Measurements from ENCODE around the gene OSM.

The OSM gene

DNA sequence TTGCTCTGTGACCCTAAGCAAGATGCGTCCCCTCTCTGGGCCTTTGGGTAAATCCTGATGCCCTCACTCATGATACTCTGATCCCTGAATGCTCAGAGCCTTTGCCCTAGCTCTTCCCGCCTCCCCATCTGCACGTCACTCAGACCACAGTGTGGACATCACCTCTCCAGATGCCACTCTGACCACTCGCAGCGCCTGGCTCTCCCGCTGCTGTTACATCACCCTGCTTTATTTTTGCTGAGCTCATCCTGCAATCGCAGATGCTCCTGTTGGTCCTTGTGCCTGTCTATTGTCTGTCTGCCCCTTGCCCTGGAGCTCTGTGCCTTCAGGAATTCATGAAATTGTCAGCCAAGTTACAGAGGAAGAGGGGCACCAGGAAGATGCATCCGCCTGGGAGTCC is 5.5 kb downstream of the OSM start:
- DNase-seq: no peak

GRCh38 chr22:30260682-30261081 is 6.0 kb downstream of the OSM start:
- no peak for DNase-seq

- no peak for DNase-seq
Observed at GRCh38 chr22:30260276-30260675, 6.4 kb downstream of the OSM start.

DNA sequence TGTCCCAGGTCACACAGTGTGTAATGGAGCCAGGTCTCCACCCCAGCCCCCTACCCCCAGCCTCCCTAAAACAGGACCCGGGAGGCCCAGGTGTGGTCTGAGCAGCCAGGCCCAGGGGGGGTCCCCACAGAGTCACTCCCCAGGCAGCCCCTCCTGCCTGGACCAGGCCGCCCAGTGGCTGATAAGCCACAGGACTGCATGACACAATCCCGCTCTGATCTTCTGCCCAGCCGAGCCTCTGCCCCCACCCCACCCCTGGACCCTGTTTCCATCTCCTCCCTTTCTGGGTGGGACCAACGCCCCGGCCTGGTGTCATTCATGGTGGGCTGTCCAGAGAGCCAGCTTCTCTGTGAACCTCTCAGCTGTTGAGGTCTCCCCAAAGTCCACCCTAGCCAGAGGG is 12.3 kb downstream of the OSM start:
- DNase-seq: no peak

DNA sequence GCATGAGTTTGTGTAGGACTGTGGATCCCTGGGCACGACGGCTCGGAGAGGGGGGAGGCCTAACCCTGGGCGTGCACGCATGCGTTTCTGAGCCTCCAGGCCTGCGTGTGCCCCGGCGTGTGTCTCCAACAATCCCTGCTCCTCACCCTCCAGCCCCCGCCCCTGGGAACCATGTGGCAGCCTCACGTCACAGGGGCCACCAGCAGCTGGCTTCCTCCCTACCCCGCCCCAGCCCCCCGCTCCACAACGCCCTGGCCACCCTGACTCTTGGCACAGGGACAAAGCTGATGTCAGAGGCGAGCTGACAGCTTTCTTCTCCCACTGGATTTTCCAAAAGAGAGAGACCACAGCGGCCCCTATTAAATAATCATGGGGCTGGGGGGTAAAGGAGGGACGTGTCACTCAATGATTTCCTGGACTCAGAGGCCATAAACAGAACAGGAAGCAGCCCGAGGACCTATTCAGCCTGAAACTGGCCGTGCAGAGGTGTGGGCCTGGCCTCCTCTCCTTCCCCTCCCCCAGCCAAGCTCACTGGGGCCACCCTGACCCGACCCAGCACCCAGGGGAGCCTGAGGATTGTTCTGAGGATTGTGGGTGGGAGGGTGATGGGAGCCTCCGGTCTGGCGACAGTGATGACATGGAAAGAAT is 13.3 kb downstream of the OSM start:
- no peak for DNase-seq

DNA sequence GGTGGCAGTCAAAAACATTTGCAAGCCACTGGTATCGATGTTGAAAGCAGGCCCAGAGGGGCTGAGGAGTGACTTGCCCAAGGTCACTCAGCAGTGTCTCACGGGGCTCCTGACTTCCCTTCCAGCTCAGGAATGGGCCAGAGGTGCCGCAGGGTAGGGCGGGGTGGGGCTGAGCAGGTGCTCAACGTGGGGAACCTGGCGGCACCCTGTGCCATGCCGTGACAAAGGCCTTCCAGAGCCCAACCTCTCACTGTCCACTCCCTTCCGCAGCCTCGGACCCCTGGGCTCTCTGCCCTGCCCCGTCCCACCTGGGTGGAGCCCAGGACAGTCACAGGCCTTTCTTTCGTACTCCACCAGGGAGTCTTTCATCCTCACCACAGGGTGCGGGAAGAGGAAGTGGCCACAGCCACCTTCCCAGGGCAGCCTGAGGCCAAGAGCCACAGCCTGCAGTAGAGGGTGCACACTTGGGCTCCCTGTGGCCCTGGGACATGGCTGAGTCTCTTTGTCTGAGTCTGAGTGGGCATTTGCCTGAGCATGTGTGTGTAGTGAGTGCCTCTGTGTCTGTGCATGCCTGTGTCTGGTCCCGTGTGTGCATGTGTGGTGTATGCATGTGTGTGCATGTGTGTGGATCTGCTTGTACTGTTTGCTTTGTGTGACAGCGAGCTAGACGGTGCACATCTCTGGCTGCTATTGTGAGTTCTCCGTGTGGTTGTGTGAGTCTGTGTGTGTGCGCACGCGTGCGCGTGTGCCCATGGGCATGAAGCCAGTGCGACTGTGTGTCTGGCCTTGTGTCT is 14.0 kb downstream of the OSM start:
- DNase-seq: no peak

- no peak for DNase-seq
Observed at GRCh38 chr22:30251711-30252110, 14.9 kb downstream of the OSM start.

GRCh38 chr22:30250661-30251267 is 15.9 kb downstream of the OSM start:
- peak; percentile 24 for DNase-seq

DNA sequence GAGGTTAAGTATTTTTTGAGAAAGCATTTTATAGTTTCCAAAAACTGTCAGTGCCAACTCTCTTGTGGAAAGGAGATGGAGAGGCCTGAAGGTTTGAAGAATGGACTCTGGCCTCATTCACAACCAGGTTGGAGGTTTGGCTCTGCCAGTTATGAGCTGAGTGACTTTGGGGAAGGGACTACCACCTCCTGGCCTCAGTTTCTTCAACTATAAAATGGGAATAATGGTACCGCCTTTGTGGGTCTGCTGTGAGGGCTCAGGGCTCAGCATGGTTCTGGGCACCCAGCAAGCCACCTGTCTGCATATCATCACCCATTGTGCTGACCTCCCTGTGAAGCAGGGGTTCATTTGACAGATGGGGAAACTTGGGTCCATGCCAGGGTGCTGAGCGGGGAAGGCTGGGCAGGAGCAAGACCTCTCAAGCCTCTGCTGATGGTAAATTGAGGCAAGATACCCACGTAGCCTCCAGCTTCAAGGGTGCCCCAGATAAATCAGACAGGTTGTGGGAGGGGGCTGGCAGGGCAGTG is 16.5 kb downstream of the OSM start:
- no peak for DNase-seq

GRCh38 chr22:30249049-30250038 is 17.3 kb downstream of the OSM start:
- no peak for DNase-seq

DNA sequence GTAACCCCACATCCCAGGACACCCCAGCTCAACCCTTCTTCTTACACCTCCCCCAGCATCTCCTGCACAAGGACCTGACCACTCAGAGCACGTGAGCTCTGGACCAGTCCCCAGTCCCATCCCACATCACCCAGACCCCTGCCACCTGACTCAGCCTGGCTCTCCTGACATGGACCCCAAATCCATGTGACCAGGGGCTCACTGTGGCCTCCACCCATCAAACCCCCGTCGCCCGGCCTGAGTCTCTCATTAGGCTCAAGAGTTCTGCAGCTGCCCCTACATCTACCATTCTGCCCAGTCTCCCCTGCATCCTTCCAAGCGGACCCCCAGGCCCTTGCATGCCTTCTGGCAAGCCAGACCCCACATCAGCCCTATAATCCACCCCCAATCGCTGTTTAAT is 18.2 kb downstream of the OSM start:
- no peak for DNase-seq

DNA sequence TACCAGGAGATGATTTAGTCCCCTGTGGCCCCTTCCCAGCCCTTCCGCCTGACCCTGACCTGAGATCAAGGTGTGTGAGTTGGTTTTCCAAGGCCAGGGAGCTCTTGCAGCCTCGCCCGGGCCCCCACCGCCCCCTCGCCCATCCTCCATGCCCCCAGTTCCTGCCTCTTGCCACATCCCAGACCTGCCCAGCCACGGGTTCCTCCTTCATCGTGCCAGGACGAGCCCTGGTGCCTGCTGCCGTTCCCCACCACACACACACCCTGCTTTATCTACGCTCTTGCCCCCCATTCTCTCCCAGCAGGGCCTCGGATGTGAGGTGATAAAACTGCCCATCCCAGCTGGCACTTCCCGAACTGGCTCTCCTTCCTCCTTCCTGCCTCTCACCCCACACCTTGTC is 18.7 kb downstream of the OSM start:
- no peak for DNase-seq

GRCh38 chr22:30247561-30247960 is 19.1 kb downstream of the OSM start:
- DNase-seq: no peak

GRCh38 chr22:30246814-30247376 is 19.8 kb downstream of the OSM start:
- no peak for DNase-seq

GRCh38 chr22:30245985-30246813 is 20.5 kb downstream of the OSM start, which contains the start of gene LIF:
LIF (minus strand) TSS chr22:30246759; CDS start chr22:30246695, 64 bp downstream.
- DNase-seq: peak; percentile 61

- no peak for DNase-seq
Observed at GRCh38 chr22:30245181-30245984, 21.3 kb downstream of the OSM start.

DNA sequence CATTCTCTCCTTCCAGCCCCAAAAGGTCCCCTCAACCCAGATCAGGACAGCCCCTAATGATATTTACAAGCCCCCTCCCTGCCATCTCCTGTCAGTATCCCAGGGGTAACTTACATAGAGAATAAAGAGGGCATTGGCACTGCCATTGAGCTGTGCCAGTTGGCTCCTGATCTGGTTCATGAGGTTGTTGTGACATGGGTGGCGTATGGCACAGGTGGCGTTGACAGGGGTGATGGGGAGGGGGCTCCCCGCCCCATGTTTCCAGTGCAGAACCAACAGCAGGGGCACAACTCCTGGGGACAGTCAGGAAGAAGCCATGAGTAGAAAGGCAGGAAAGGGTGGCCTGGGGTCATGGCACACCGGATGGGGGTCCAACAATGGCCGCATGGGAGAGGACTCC is 22.0 kb downstream of the OSM start:
- DNase-seq: no peak

- no peak for DNase-seq
Observed at GRCh38 chr22:30244066-30244465, 22.6 kb downstream of the OSM start.

DNA sequence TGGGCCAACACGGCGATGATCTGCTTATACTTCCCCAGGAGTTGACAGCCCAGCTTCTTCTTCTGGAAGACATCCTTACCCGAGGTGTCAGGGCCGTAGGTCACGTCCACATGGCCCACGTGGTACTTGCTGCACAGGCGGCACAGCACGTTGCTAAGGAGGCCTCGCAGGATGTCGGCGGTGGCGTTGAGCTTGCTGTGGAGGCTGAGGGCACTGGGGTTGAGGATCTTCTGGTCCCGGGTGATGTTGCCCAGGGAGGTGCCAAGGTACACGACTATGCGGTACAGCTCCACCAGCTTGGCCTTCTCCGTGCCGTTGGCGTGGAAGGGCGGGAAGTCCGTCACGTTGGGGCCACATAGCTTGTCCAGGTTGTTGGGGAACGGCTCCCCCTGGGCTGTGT is 23.0 kb downstream of the OSM start:
- no peak for DNase-seq

DNA sequence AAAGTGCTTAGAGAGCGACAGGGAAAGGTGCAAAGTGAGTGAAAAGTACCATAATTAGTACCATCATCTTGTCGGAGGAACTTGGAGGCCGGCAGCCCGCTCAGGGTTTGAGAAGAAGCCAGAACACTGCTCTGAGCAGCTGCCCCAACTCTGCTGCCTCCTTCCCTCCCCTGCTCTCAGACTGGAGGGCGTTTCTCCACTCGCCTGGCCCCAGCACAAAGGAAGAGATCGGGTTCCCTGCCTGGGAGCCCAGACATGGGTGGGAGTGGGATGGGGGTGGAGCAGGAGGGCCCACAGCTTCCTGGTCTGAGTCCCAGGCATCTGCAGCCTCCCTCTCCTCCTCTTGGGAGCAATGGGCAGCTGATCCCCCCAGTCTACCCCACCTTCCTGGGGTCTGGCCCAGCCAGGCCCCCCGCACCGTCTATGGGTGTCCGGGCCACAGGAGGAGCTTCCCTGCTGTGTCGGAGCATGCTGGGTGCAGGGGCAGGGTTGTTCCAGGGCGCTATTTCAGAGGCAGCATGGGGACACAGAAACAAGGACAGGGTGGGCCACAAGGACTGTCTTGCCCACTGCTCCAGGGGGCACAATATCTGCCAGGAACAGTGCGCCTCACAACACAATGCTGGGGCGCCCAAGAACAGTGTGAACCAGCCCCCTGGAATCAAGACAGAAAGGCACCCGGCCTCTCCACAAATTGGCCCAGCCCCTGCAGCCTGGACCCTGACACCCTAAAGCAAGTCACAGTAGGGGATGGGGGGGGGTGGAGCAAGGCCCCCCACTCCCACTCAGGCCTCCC is 24.9 kb downstream of the OSM start:
- DNase-seq: no peak

All from stimulated activated naive CD4-positive, alpha-beta T cell treated with Interleukin-2 at 50 U/mL for 16 hours (primary cell).